B cell (primary cell): ENCODE results near the gene RABGAP1L. TPM values are rescaled to one million over a fixed set of nuclear protein-coding genes. Genes with fewer than 3 reads are reported as not detected.
A peak's percentile ranks its signal among the peaks of the same experiment; 100 is the strongest.

Experiments used
- ATAC-seq: fragments of 200-7000 bp; cut with Tn5 transposase; one replicate; pipeline ENCODE4 v1.10.0; 2021; ENCODE audit warnings: low read depth, mild to moderate bottlenecking, moderate number of reproducible peaks, moderate library complexity
- CTCF ChIA-PET: fragments of 350-600 bp; sonication (Branson Sonifier 250); formaldehyde crosslinking; loops from one replicate; lab custom pipeline; 2021; ENCODE audit warnings: antibody characterized with exemption, inconsistent platforms; lab: Charles Lee
- POLR2A ChIA-PET: fragments of 350-600 bp; sonication (Branson Sonifier 250); formaldehyde crosslinking; loops from one replicate; lab custom pipeline; 2021; ENCODE audit warnings: antibody characterized with exemption; lab: Charles Lee
- DNase-seq: peaks from one replicate; pipeline ENCODE4 v3.0.0; 2013
- H2AFZ ChIP-seq: 2 replicates; pipeline ENCODE4 v1.6.1; 2012; ENCODE audit warnings: mild to moderate bottlenecking, low read depth, low read length; ENCODE audit not compliant: insufficient read depth, poor library complexity, severe bottlenecking
- H3K27ac ChIP-seq, 2 donors: 1 replicate in 1 of 2; 2 replicates in 1 of 2; pipeline ENCODE4 v1.5.1; 2012 to 2013; ENCODE audit warnings: low read length in 2 of 2, mild to moderate bottlenecking in 2 of 2, moderate library complexity in 1 of 2
- H3K27me3 ChIP-seq, 4 experiments: fragments of 200-600 bp in 1 of 4; sonication (generic) in 1 of 4; replicated peaks in 1 of 4; 1 replicate in 2 of 4; 2 replicates in 2 of 4; pipeline versions ENCODE4 v1.6.1 to v1.7.0; 2013 to 2016; ENCODE audit warnings: low read length in 3 of 4, mild to moderate bottlenecking in 2 of 4, mixed read lengths in 1 of 4, moderate library complexity in 1 of 4; ENCODE audit not compliant: insufficient read depth in 4 of 4, control insufficient read depth in 3 of 4; ENCODE audit errors: control extremely low read depth in 1 of 4
- H3K36me3 ChIP-seq, 2 experiments: replicated peaks in 1 of 2; 1 replicate in 1 of 2; 2 replicates in 1 of 2; pipeline versions ENCODE4 v1.6.1 to v1.7.1; 2013; ENCODE audit warnings: low read length in 1 of 2; ENCODE audit not compliant: insufficient read depth in 2 of 2, control insufficient read depth in 1 of 2; ENCODE audit errors: control extremely low read depth in 1 of 2, extremely low read depth in 1 of 2
- H3K4me1 ChIP-seq, 2 donors: fragments of 200-600 bp in 1 of 2; sonication (generic) in 1 of 2; 1 replicate in 1 of 2; 2 replicates in 1 of 2; pipeline versions ENCODE4 v1.5.1 to v1.6.1; 2013 to 2017; ENCODE audit warnings: low read length in 2 of 2; ENCODE audit not compliant: control insufficient read depth in 2 of 2, insufficient read depth in 2 of 2
- H3K4me2 ChIP-seq: replicated peaks from 2 replicates; pipeline ENCODE3; 2012; ENCODE audit warnings: mild to moderate bottlenecking, low read depth, low read length; ENCODE audit not compliant: poor library complexity, severe bottlenecking
- H3K4me3 ChIP-seq, 5 experiments: fragments of 200-600 bp in 1 of 5; sonication (generic) in 1 of 5; 1 replicate in 3 of 5; 2 replicates in 2 of 5; pipeline versions ENCODE4 v1.5.1 to v1.7.0; 2011 to 2016; ENCODE audit warnings: low read length in 4 of 5, mild to moderate bottlenecking in 4 of 5, low read depth in 2 of 5, control low read depth in 1 of 5, moderate library complexity in 1 of 5; ENCODE audit not compliant: insufficient read depth in 1 of 5; ENCODE audit errors: control extremely low read depth in 1 of 5, extremely low read depth in 1 of 5
- H3K79me2 ChIP-seq: fragments of 200-600 bp; sonication (generic); one replicate; pipeline ENCODE4 v1.6.0; 2016; ENCODE audit warnings: low read length; ENCODE audit not compliant: control insufficient read depth, insufficient read depth
- H3K9ac ChIP-seq: fragments of 200-600 bp; sonication (generic); 2 replicates; pipeline ENCODE4 v1.6.1; 2017; ENCODE audit warnings: mild to moderate bottlenecking, low read length, moderate library complexity
- H3K9me3 ChIP-seq, 3 donors: one replicate each; pipeline versions ENCODE4 v1.6.1 to v1.7.1; 2013; ENCODE audit warnings: low read length in 2 of 3; ENCODE audit not compliant: control insufficient read depth in 2 of 3, insufficient read depth in 1 of 3; ENCODE audit errors: control extremely low read depth in 1 of 3
- H4K20me1 ChIP-seq: 2 replicates; pipeline ENCODE4 v1.6.0; 2012; ENCODE audit warnings: mild to moderate bottlenecking, low read length; ENCODE audit not compliant: insufficient read depth, control insufficient read depth, poor library complexity, severe bottlenecking
- H3K27ac Mint-ChIP-seq: one replicate; pipeline ENCODE4 v1.8.0; 2021; ENCODE audit warnings: mixed read lengths
- H3K27me3 Mint-ChIP-seq: one replicate; pipeline ENCODE4 v1.8.0; 2021; ENCODE audit warnings: mixed read lengths
- H3K4me1 Mint-ChIP-seq: one replicate; pipeline ENCODE4 v1.8.0; 2021; ENCODE audit warnings: mixed read lengths
- H3K4me3 Mint-ChIP-seq: one replicate; pipeline ENCODE4 v1.8.0; 2021; ENCODE audit warnings: mixed read lengths
- H3K9me3 Mint-ChIP-seq: one replicate; pipeline ENCODE4 v1.8.0; 2022; ENCODE audit warnings: mixed read lengths; ENCODE audit not compliant: insufficient read depth
- EZH2 ChIP-seq: IDR thresholded peaks from 2 replicates; pipeline ENCODE4 v1.6.1; 2012; ENCODE audit warnings: borderline replicate concordance, low read depth, mild to moderate bottlenecking, moderate library complexity, low read length; ENCODE audit not compliant: insufficient read depth, poor library complexity, severe bottlenecking
- WGBS: methylation state at CpG from one replicate; pipeline ENCODE4 v1.1.5; 2013; ENCODE audit warnings: missing lambda C conversion rate; ENCODE audit not compliant: insufficient coverage; 5-methylcytosine and 5-hydroxymethylcytosine counted together
- intact Hi-C: fragments of 100-400 bp; cut with micrococcal nuclease; formaldehyde crosslinking; loops from one replicate; pipeline ENCODE4 v1.10.0; 2022
- polyA plus RNA-seq: library from polyadenylated mRNA; depleted of rRNA; stranded (reverse); fragments of >200 nt; gene quantifications from 2 replicates; pipeline ENCODE4 v1.2.3, GENCODE V29; 2012
- total RNA-seq, 2 donors: library from RNA; stranded (reverse); fragments of 120-200 nt in 1 of 2; gene quantifications; 1 replicate in 1 of 2; 2 replicates in 1 of 2; pipeline versions ENCODE4 v1.2.3 to v1.2.4, GENCODE V29; 2013 to 2022
- TF ChIP-seq, protein P1 (sequence below): fragments of 200-600 bp; IDR thresholded peaks from one replicate; pipeline ENCODE4 v1.8.0; 2022; ENCODE audit warnings: antibody characterized with exemption, mild to moderate bottlenecking

Gene RABGAP1L
- total and polyA plus RNA-seq, 2 donors (not counting 1 experiment from before 2014, with no cell fraction given), result 34.9 to 159 TPM

DNA sequence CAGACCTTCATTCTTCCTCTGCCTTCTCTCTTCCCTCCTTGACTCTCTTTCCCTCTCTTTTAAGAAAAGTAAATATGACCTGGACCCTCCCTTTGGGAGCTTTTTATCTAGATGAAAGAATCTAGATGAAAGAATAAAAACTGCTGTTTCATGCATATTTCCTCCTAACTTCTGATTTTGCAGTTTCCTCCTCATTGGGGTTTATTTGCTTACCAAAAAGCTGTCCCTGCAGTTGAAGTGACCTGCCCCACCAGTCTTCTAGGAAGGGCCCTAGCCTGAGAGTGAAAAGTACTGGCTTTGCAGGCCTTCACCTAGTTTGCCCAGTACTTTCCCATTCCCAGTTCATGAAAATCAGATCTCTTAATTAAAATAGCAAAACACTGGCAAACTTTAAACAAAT lies 812.1 kb downstream of the RABGAP1L start:
- Histone ChIP-seq H2AFZ (no peak overlapping the region), H4K20me1 (no peaks in the 10 kb centered on the region), H3K36me3 (peaks cover 0 to 25% of the 10 kb centered on the region in 2 experiments), H3K27me3 (no peaks in the 10 kb centered on the region), H3K4me3 (no peak overlapping the region), H3K27ac (no peak overlapping the region), H3K9me3 (no peaks in the 10 kb centered on the region), H3K4me1 (peaks cover 30 to 32% of the 10 kb centered on the region in 2 donors), H3K79me2 (no peaks in the 10 kb centered on the region), H3K4me2 (no peak overlapping the region), H3K9ac (no peak overlapping the region)
- intact Hi-C loops, result no loop called here
- H3K27me3 Mint-ChIP-seq, result no peaks in the 10 kb centered on the region
- peak overlapping the region; percentile 57 for H3K27ac Mint-ChIP-seq
- TF ChIP-seq, protein P1, sequence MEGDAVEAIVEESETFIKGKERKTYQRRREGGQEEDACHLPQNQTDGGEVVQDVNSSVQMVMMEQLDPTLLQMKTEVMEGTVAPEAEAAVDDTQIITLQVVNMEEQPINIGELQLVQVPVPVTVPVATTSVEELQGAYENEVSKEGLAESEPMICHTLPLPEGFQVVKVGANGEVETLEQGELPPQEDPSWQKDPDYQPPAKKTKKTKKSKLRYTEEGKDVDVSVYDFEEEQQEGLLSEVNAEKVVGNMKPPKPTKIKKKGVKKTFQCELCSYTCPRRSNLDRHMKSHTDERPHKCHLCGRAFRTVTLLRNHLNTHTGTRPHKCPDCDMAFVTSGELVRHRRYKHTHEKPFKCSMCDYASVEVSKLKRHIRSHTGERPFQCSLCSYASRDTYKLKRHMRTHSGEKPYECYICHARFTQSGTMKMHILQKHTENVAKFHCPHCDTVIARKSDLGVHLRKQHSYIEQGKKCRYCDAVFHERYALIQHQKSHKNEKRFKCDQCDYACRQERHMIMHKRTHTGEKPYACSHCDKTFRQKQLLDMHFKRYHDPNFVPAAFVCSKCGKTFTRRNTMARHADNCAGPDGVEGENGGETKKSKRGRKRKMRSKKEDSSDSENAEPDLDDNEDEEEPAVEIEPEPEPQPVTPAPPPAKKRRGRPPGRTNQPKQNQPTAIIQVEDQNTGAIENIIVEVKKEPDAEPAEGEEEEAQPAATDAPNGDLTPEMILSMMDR, result no peak
- TF ChIP-seq EZH2, result no peak
- H3K4me1 Mint-ChIP-seq, result peaks cover 33% of the 10 kb centered on the region
- no peak for ATAC-seq
- CTCF ChIA-PET, result interaction anchor here (0.6 to 0.9 kb wide), 2 partner anchors 168 to 200 kb away, joined by 3 read pairs; no protein-coding TSS in a partner anchor
- H3K4me3 Mint-ChIP-seq, result no peak overlapping the region
- POLR2A ChIA-PET, result no interaction called here
- DNase-seq, result no peak
- no peaks in the 10 kb centered on the region for H3K9me3 Mint-ChIP-seq

DNA sequence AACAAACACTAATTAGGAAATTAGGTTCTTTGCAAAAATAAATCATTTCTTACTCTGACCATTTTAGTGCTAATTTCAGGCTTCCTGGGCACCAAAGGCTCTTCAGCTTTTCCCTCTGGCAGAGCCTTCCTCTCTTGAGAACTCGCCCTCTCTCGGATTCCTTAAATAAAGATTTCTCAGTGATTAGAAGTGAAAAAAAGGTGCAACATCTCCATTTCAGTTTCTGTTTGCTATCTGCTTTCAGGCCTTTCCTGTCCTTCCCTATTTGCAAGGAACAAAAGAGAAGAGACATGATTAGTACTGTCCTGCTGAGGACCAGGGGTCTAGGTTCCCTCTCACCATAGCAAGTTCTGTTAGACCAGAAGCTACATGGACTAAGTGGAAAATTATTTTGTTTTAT lies 812.6 kb downstream of the RABGAP1L start:
- ATAC-seq, result no peak
- H3K79me2 ChIP-seq, result no peaks in the 10 kb centered on the region
- H3K4me1 Mint-ChIP-seq, result peaks cover 32% of the 10 kb centered on the region
- CTCF ChIA-PET, result interaction anchor here (0.9 to 1.5 kb wide), 2 partner anchors 12 to 200 kb away, joined by 3 to 9 read pairs; no protein-coding TSS in a partner anchor
- H3K4me3 Mint-ChIP-seq, result no peak overlapping the region
- H3K27ac Mint-ChIP-seq, result peak overlapping the region; percentile 1
- no peaks in the 10 kb centered on the region for H3K9me3 Mint-ChIP-seq
- WGBS, result no CpG with 5 or more reads among the region's 2 CpGs
- peaks cover 29 to 32% of the 10 kb centered on the region in 2 donors for H3K4me1 ChIP-seq
- no peaks in the 10 kb centered on the region for H3K27me3 ChIP-seq
- POLR2A ChIA-PET, result no interaction called here
- H3K4me3 ChIP-seq, result no peak overlapping the region
- no peaks in the 10 kb centered on the region for H3K9me3 ChIP-seq
- TF ChIP-seq EZH2, result no peak
- TF ChIP-seq, protein P1, result no peak
- H3K27ac ChIP-seq, result no peak overlapping the region
- intact Hi-C loops, result no loop called here
- no peak overlapping the region for H2AFZ ChIP-seq
- no peak for DNase-seq
- no peaks in the 10 kb centered on the region for H3K27me3 Mint-ChIP-seq
- H4K20me1 ChIP-seq, result no peaks in the 10 kb centered on the region
- H3K36me3 ChIP-seq, result peaks cover 0 to 25% of the 10 kb centered on the region in 2 experiments
- H3K4me2 ChIP-seq, result no peak overlapping the region
- H3K9ac ChIP-seq, result no peak overlapping the region
